ENCODE results near the gene CCDC86.

CCDC86 gene

GRCh38 chr11:60844870-60845221 is 2.9 kb downstream of the CCDC86 start:
- Histone ChIP-seq H3K27me3 (ENCODE audit: control insufficient read depth, low read length) (no peaks in the 10 kb centered on the region), H3K9me3 (ENCODE audit: control insufficient read depth, insufficient read depth, low read length) (no peaks in the 10 kb centered on the region), H3K36me3 (ENCODE audit: control insufficient read depth, low read length) (peaks cover 62% of the 10 kb centered on the region), H3K9me2 (replicated peaks; ENCODE audit: control insufficient read depth, low read length) (no peaks in the 10 kb centered on the region), H3K4me3 (ENCODE audit: low read length) (peak overlapping the region; percentile 84), H3K4me1 (ENCODE audit: control insufficient read depth, low read length) (peaks cover 31% of the 10 kb centered on the region), H3K79me2 (ENCODE audit: control insufficient read depth, low read length) (peaks cover 63% of the 10 kb centered on the region), H4K20me1 (ENCODE audit: control insufficient read depth, insufficient read depth, low read depth, low read length) (peaks cover 6% of the 10 kb centered on the region; the same call in 1 of the 2 replicates), H3K27ac (ENCODE audit: low read depth, low read length) (no peak overlapping the region), H3K4me2 (ENCODE audit: low read length) (peak overlapping the region; percentile 87), H3F3A (ENCODE audit: control insufficient read depth, insufficient read depth) (no peaks in the 10 kb centered on the region)
- TF ChIP-seq CTCF (IDR thresholded peaks at IDR 0.05; ENCODE audit: low read depth, low read length, poor library complexity, severe bottlenecking) (no peak), EZH2phosphoT487 (IDR thresholded peaks at IDR 0.05; ENCODE audit: borderline replicate concordance, low read length) (no peak)

- Histone ChIP-seq H3K27me3 (ENCODE audit: control insufficient read depth, low read length) (no peaks in the 10 kb centered on the region), H3K36me3 (ENCODE audit: control insufficient read depth, low read length) (peaks cover 67% of the 10 kb centered on the region), H3K79me2 (ENCODE audit: control insufficient read depth, low read length) (peaks cover 63% of the 10 kb centered on the region), H3K9me2 (replicated peaks; ENCODE audit: control insufficient read depth, low read length) (no peaks in the 10 kb centered on the region), H3K9me3 (ENCODE audit: control insufficient read depth, insufficient read depth, low read length) (no peaks in the 10 kb centered on the region), H3K27ac (ENCODE audit: low read depth, low read length) (no peak overlapping the region), H3K4me1 (ENCODE audit: control insufficient read depth, low read length) (peaks cover 31% of the 10 kb centered on the region), H3K4me3 (ENCODE audit: low read length) (peak overlapping the region; percentile 84), H3K4me2 (ENCODE audit: low read length) (peak overlapping the region; percentile 87), H3F3A (ENCODE audit: control insufficient read depth, insufficient read depth) (no peaks in the 10 kb centered on the region), H4K20me1 (ENCODE audit: control insufficient read depth, insufficient read depth, low read depth, low read length) (peaks cover 6% of the 10 kb centered on the region; the same call in 1 of the 2 replicates)
- TF ChIP-seq EZH2phosphoT487 (IDR thresholded peaks at IDR 0.05; ENCODE audit: borderline replicate concordance, low read length) = no peak
- TF ChIP-seq CTCF (IDR thresholded peaks at IDR 0.05; ENCODE audit: low read depth, low read length, poor library complexity, severe bottlenecking) = no peak
Observed at GRCh38 chr11:60845338-60845737, 3.4 kb downstream of the CCDC86 start.

GRCh38 chr11:60847281-60847680 is 5.4 kb downstream of the CCDC86 start:
- H3K79me2 ChIP-seq (ENCODE audit: control insufficient read depth, low read length) = peaks cover 54% of the 10 kb centered on the region
- H3K36me3 ChIP-seq (ENCODE audit: control insufficient read depth, low read length) = peaks cover 82% of the 10 kb centered on the region
- peaks cover 23% of the 10 kb centered on the region for H3K4me1 ChIP-seq (ENCODE audit: control insufficient read depth, low read length)

More at GRCh38 chr11:60847281-60847680, 5.4 kb downstream of the CCDC86 start:
- Histone ChIP-seq H3K27ac (ENCODE audit: low read depth, low read length) (no peak overlapping the region), H3K9me3 (ENCODE audit: control insufficient read depth, insufficient read depth, low read length) (no peaks in the 10 kb centered on the region), H3K4me2 (ENCODE audit: low read length) (no peak overlapping the region), H3F3A (ENCODE audit: control insufficient read depth, insufficient read depth) (no peaks in the 10 kb centered on the region), H4K20me1 (ENCODE audit: control insufficient read depth, insufficient read depth, low read depth, low read length) (peaks cover 6% of the 10 kb centered on the region; the same call in 1 of the 2 replicates), H3K27me3 (ENCODE audit: control insufficient read depth, low read length) (no peaks in the 10 kb centered on the region), H3K4me3 (ENCODE audit: low read length) (no peak overlapping the region), H3K9me2 (replicated peaks; ENCODE audit: control insufficient read depth, low read length) (no peaks in the 10 kb centered on the region)
- TF ChIP-seq CTCF (IDR thresholded peaks at IDR 0.05; ENCODE audit: low read depth, low read length, poor library complexity, severe bottlenecking) (no peak), EZH2phosphoT487 (IDR thresholded peaks at IDR 0.05; ENCODE audit: borderline replicate concordance, low read length) (no peak)

All from DOHH2 (cell line).